ENCODE data around the gene GRIP2.

Gene GRIP2

GRCh38 chr3:14466179-14466903, 73.8 kb downstream of the GRIP2 start:
- DNase-seq (ENCODE audit: low read depth): no peak

- DNase-seq (ENCODE audit: low read depth): no peak
Measured at GRCh38 chr3:14465425-14465824, 74.7 kb downstream of the GRIP2 start.

DNA sequence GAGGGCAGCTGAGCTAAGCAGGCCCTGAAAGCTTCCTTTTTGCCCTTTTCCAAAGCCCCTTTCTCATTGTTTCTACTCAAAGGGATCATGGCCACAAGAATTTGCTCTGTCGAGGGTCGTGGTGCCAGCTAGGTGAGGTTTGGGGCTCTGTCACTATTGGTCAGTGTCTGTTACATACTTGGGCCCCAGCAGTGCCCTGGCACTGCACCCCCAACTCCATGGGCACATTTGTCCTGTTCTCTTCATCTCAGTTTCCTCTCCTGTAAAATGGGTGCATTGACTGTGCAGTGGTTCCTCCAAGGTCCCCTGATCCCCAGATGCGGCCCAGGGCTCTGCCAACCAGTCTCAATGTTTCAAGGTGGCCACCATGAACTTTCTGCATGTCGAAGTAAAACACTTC, 75.6 kb downstream of the GRIP2 start:
- DNase-seq (ENCODE audit: low read depth): no peak

DNA sequence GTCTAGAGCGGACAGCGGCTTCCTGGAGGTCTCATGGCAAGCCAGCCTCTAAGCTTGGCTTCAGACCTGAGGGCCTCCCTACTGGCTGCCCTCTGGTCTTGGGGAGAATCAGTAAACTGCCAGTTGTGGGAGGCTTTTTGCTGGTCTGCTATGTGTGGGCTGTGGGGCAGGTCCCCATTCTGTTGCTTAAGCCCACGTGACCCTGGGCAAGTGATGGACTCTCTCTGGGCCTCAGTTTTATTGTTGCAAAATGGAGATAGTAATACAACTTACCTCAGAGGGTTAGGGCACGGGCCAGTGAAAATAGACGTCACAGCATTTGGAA, 76.0 kb downstream of the GRIP2 start:
- DNase-seq (ENCODE audit: low read depth): no peak

GRCh38 chr3:14463330-14464140, 76.6 kb downstream of the GRIP2 start:
- DNase-seq (ENCODE audit: low read depth): no peak

GRCh38 chr3:14462738-14463137, 77.4 kb downstream of the GRIP2 start:
- no peak for DNase-seq (ENCODE audit: low read depth)

GRCh38 chr3:14461748-14462324, 78.3 kb downstream of the GRIP2 start:
- DNase-seq (ENCODE audit: low read depth): peak; percentile 27

DNA sequence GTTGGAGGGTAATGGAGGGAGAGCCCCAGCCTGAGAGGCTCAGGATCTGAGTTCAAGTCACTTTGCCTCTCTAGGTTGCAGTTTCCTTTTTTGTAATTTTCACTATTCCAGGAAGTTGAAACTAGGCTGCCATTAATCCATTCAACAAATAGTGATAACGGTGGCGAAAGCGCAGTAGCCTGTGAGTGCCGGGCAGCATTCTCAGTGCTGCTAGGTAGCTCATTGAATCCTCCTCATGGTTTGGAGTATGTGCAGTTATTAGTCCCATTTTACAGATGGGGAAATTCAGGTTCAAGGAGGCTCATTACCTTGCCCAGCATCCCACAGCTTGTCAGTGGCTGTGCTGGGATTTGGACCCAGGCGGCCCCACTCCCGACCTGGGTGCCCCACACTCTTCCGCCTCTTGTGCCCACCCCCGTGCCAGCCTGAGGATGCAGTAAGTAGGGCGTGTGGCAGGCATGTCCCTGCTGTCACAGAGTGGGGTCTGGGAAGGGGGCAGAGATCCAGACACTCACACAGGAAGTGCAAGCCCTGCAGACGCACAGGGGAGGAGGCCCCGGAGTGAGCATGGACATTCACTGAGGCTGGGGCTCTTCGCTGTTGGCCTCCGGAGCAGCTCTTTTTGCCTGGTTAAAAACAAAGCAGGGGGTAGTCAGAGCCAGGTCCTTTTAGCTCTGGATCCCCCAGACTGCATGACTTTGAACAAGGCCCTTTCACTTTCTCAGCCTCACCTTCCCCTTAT, 79.0 kb downstream of the GRIP2 start:
- no peak for DNase-seq (ENCODE audit: low read depth)

DNA sequence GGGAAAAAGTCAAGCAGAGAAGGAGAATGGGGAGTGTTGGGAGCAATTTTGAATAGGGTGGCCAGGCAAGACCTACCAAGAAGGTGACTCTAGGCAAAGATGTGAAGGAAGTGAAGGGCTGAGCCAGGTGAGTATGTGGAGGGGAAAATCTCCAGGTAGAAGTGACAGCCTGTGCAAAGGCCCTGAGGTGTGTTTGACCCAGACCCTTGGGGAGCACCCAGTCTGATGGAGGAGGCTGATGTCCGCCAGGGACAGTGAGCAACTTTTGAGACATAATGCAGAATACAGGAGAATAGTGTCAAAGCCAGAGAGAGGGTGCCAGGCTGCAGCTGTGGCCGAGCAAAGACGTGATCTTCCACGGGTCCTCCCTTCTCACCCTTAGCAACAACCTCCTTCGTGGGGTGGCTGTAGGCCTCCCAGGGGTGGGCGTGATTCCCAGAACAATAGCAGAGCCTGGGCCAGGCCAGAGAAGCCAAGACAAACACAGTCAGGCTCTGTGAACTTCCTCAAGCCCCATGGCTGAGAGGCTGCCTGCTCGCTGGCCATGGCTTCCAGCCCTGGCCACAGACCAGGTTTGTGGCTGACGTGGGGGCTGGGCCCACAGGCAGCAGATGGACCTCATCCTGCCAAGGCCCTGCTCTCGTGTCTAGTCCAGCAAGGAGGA, 79.7 kb downstream of the GRIP2 start:
- DNase-seq (ENCODE audit: low read depth): peak; percentile 95

DNA sequence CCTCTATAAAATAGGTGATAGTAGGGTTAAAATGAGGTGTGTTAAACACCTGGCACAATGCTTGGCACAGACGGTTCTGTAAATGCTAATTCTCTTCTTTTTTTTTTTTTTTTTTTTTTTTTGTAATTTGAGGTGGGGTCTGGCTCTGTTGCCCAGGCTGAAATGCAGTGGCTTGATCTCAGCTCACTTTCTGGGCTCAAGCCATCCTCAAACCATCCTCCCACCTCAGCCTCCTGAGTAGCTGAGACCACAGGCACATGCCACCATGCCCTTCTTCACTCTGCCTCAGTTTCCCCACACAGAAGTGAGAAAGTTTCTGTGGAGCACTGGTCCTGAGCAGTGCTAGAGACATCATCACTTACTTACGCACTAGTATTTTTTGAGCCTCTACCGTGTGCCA, 80.4 kb downstream of the GRIP2 start:
- DNase-seq (ENCODE audit: low read depth): no peak

GRCh38 chr3:14459384-14459783, 80.8 kb downstream of the GRIP2 start:
- DNase-seq (ENCODE audit: low read depth): no peak

DNA sequence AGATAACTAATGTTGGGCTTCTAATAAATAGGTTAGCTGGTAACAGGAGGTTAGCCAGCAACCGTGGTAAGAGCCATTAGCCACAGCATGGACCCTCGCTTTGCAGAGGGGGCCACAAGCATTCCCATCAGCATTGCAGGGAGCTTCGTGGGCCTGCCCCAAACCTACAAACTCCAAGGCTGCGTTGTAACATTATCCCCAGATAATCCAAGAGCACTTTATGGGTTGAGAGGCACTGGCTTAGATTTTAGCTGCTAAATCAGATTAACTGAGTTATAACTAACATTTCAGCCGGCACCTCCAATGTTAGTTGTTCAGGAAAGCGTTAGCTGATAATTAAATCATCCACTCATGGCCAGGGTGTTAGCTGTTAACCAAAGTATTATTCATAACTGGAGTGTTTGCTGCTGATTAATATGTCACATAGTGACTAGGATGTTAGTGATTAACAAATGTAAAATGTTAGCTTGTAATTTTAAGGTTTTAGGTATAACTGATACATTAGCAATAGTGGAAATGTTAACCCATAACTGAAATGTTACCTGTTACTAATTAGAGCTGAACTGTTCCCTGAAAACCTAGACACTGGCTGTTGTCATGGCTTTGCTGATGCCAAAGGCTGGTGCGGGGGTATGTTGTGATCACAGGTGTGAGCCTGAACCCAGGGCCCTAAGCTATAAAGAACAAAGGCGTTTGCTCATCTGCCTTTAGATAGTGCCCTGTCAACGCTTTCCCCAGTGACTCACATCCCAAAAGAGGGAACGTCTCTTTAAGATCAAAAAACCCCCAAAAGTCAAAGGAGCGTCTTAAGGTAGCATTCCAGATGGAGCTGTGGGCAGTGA, 81.5 kb downstream of the GRIP2 start:
- no peak for DNase-seq (ENCODE audit: low read depth)

DNA sequence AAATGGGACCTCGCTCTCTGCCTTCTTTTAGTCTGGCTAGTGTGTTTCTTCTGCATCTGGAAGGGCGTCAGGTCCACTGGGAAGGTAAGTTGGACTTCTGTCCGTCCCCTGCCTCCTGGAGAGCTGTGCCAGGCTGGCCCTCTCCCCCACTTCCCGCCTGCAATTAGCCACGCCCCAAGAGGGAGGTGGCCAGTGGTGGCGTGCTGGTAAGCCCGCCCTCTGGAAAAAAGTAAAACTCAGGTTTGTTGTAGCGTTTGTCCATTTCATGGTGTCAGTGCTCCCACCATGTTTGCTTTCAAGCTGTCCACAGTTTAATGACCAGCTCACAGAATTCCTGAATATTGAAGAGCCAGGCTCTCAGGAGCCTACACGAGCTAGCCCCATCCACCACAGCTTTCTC, 82.1 kb downstream of the GRIP2 start:
- no peak for DNase-seq (ENCODE audit: low read depth)

GRCh38 chr3:14457481-14457880, 82.7 kb downstream of the GRIP2 start:
- no peak for DNase-seq (ENCODE audit: low read depth)

DNA sequence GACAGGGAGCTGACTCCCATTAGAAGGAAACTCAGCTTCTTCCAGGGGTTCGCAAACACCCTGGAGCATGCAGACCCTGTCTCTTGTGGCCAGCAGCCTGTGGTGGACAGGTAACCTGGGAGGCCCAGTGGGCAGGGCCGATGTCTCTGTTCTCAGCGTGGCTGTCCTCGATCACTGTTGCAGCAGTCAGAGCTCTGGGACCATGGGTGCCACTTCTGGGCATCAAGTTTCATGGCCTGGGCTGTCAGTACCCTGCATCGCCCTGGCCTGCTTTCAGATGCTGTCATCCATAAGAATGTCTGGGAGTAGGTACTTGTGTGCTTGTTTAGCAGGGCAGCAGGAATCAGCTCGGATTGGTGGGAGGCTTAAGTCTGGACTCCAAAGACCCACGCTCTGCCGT, 83.3 kb downstream of the GRIP2 start:
- no peak for DNase-seq (ENCODE audit: low read depth)

DNA sequence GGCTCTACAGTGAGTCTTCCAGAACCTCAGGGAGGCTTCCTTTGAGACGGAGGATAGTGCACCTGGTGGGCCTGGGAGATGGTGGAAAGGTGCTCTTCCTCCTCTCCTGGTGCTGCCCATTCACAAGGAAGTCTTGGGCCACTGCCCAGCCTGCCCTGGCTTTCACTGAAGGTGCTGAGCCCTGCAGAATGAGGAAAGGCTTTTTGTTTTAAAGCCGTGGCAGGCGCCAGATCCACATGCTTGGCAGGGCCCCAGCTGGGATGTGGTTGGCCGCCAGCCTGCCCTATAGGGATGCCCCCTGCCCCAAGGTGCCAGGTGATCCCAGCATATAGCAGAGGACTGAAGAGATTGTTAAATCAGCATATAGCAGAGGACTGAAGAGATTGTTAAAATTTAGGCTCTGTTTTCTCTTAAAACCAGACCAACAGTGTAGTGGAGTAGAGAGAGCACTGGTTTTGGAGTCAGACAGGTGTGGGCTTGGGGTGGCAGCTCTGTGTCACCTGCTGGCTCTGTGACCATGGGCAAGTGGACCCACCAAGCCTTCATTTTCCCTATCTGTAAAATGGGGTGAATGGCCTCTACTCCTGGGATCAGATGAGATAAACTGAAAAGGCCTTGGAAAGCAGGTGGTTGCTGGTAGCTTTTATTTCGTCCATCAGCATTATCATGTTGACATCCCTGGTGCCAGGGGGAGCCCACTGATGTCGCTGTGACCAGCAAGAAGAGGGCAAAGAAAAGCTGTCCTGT, 84.4 kb downstream of the GRIP2 start:
- no peak for DNase-seq (ENCODE audit: low read depth)

DNA sequence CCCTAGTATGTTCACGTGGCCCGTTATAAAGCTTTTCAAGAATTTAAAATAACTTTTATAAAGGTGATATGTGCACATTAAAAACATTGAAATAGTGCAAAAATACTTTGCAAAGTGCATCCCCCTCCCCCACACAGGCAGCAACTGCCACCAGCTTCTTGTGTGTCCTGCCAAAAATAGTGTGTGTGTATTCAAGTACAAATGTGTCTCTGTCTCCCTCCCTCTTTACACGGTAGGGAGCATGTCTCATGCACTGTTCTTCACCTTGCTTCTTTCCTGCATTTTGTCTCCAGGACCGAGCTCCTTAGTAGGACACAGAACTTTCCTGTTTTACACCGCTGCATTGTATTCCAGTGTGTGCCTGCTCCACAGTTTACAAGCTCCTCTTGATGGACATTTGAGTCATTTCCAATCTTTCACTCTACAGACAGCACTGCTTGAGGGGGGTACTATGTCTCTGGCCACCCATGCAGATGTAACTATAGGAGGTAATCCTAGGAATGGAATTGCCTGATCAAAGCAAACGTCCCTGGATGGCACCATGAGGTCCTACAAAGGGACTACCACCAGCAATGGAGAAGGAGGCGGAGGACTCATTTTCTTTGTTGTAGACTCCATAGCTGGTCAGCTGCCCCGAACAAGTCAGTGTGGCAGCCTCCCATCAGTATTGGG, 85.4 kb downstream of the GRIP2 start:
- no peak for DNase-seq (ENCODE audit: low read depth)

DNA sequence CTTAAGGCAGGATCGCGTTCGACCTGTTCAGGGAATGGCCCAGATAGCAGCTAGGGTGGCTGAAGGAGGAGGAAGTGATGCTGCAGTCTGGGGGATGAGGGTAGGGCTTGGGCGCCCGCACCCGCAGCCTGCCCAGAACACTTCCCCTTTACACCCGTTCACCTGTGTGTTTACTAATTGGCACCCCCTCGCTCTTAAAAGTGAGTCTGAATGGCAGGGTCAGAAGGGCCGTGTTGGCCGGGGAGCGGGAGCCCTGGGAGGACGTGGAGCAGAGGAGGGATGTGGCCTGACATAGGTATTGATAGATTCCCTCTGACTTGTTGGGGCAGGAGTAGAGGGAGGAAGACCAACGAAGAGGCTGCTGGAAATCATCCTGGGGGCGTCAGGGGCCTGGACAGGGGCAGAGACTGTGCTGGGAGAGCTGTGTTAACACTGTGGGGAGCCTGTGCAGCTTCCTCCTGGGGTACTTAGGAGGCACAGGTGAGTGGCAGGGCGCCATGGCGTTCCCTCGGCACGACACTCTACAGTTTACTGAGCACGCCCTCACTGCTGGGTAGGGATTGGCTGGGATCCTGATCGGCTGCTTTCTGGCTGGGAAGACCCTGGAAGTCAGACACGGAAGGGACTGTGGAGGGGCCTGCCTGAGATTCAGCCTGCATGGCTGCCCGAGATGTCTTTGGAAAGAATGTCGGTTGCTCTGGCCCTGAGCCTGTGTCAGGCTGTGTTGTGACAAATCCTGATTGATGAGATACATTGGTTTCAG, 86.1 kb downstream of the GRIP2 start:
- DNase-seq (ENCODE audit: low read depth): no peak
